Uterus (tissue), 4 donors: ENCODE data around the gene BCAS3. TPM values are rescaled to one million over a fixed set of nuclear protein-coding genes. Genes with fewer than 3 reads are reported as not detected.

Experiments
- DNase-seq, 2 donors: peaks; one replicate each; pipeline ENCODE4 v3.0.0-alpha.2; 2019 to 2020
- H3K27ac ChIP-seq, 2 donors: fragments of 200-600 bp; sonication (generic); 1 replicate in 1 of 2; 2 replicates in 1 of 2; pipeline ENCODE4 v1.5.1; 2016 to 2018
- H3K27me3 ChIP-seq, 2 donors: fragments of 200-600 bp; sonication (generic); one replicate each; pipeline ENCODE4 v1.5.1; 2018 to 2019; ENCODE audit warnings: control low read depth in 1 of 2
- H3K36me3 ChIP-seq, 2 donors: fragments of 200-600 bp; sonication (generic); one replicate each; pipeline ENCODE4 v1.5.1; 2019; ENCODE audit warnings: control low read depth in 1 of 2
- H3K4me1 ChIP-seq, 2 donors: fragments of 200-600 bp; sonication (generic); one replicate each; pipeline ENCODE4 v1.5.1; 2018 to 2019; ENCODE audit warnings: control low read depth in 1 of 2
- H3K4me3 ChIP-seq, 2 donors: fragments of 200-600 bp; sonication (generic); 1 replicate in 1 of 2; 2 replicates in 1 of 2; pipeline ENCODE4 v1.5.1; 2018 to 2019; ENCODE audit warnings: mild to moderate bottlenecking in 1 of 2
- H3K9me3 ChIP-seq, 2 donors: fragments of 200-600 bp; sonication (generic); one replicate each; pipeline ENCODE4 v1.5.1; 2019; ENCODE audit warnings: control low read depth in 1 of 2
- CTCF ChIP-seq, 4 experiments: fragments of 200-600 bp in 2 of 4; fragments of 450-650 bp in 2 of 4; sonication (generic) in 2 of 4; IDR thresholded peaks; one replicate each; pipeline ENCODE4 v1.5.1; 2016 to 2019; ENCODE audit warnings: antibody characterized with exemption in 4 of 4, mild to moderate bottlenecking in 2 of 4, moderate library complexity in 1 of 4
- POLR2A ChIP-seq, 2 donors: fragments of 450-650 bp; IDR thresholded peaks; one replicate each; pipeline ENCODE4 v1.6.1; 2016; ENCODE audit warnings: antibody characterized with exemption in 2 of 2, mild to moderate bottlenecking in 1 of 2, moderate library complexity in 1 of 2
- intact Hi-C: fragments of 100-400 bp; cut with DNase I; formaldehyde crosslinking; loops from one replicate; pipeline ENCODE4 v1.15.1; 2023; ENCODE audit warnings: low total_unique reads
- total RNA-seq, 4 donors: library from RNA; depleted of rRNA in 3 of 4; stranded (reverse); fragments of >200 nt in 3 of 4; gene quantifications; one replicate each; pipeline versions ENCODE4 v1.1.0 to v1.2.4, GENCODE V29; 2014 to 2023
- donor health status: DM: yes; HTN: yes; CAD: no.

The BCAS3 gene
- total RNA-seq, 4 donors from 2014 or later, result 42.6 to 147 (median 83.7) TPM

GRCh38 chr17:60944751-60945150, 267.1 kb downstream of the BCAS3 start:
- no peaks in the 10 kb centered on the region for H3K9me3 ChIP-seq
- no peaks in the 10 kb centered on the region for H3K27me3 ChIP-seq
- no peak overlapping the region for H3K27ac ChIP-seq
- DNase-seq, result no peak
- H3K4me1 ChIP-seq, result no peaks in the 10 kb centered on the region
- H3K4me3 ChIP-seq, result no peak overlapping the region
- H3K36me3 ChIP-seq, result no peaks in the 10 kb centered on the region
- intact Hi-C loops, result no loop called here
- TF ChIP-seq CTCF (IDR thresholded peaks at IDR 0.05) (no peak), POLR2A (IDR thresholded peaks at IDR 0.05) (no peak)

- Histone ChIP-seq H3K4me1 (no peaks in the 10 kb centered on the region), H3K4me3 (no peak overlapping the region), H3K36me3 (no peaks in the 10 kb centered on the region), H3K9me3 (no peaks in the 10 kb centered on the region), H3K27ac (no peak overlapping the region), H3K27me3 (no peaks in the 10 kb centered on the region)
- intact Hi-C loops, result no loop called here
- no peak for TF ChIP-seq CTCF (IDR thresholded peaks at IDR 0.05)
- no peak for TF ChIP-seq POLR2A (IDR thresholded peaks at IDR 0.05)
- no peak for DNase-seq
Observed at GRCh38 chr17:60947100-60947499, 269.4 kb downstream of the BCAS3 start.

- Histone ChIP-seq H3K4me3 (no peak overlapping the region), H3K27ac (no peak overlapping the region), H3K9me3 (no peaks in the 10 kb centered on the region), H3K36me3 (no peaks in the 10 kb centered on the region), H3K27me3 (no peaks in the 10 kb centered on the region), H3K4me1 (no peaks in the 10 kb centered on the region)
- DNase-seq, result no peak
- intact Hi-C loops, result no loop called here
- TF ChIP-seq POLR2A (IDR thresholded peaks at IDR 0.05) (no peak), CTCF (IDR thresholded peaks at IDR 0.05) (no peak)
Observed at GRCh38 chr17:60947543-60947942, 269.9 kb downstream of the BCAS3 start.

- Histone ChIP-seq H3K4me3 (no peak overlapping the region), H3K27ac (no peak overlapping the region), H3K4me1 (no peaks in the 10 kb centered on the region), H3K27me3 (no peaks in the 10 kb centered on the region), H3K36me3 (no peaks in the 10 kb centered on the region), H3K9me3 (no peaks in the 10 kb centered on the region)
- TF ChIP-seq POLR2A (IDR thresholded peaks at IDR 0.05) (no peak), CTCF (IDR thresholded peaks at IDR 0.05) (no peak)
- intact Hi-C loops, result no loop called here
- no peak for DNase-seq
Observed at GRCh38 chr17:60952747-60953146, 275.1 kb downstream of the BCAS3 start.

GRCh38 chr17:60959011-60959410, 281.4 kb downstream of the BCAS3 start:
- Histone ChIP-seq H3K36me3 (no peaks in the 10 kb centered on the region), H3K4me3 (no peak overlapping the region), H3K9me3 (no peaks in the 10 kb centered on the region), H3K4me1 (no peaks in the 10 kb centered on the region), H3K27me3 (no peaks in the 10 kb centered on the region), H3K27ac (no peak overlapping the region)
- no peak for DNase-seq
- intact Hi-C loops, result no loop called here
- no peak for TF ChIP-seq CTCF (IDR thresholded peaks at IDR 0.05)
- TF ChIP-seq POLR2A (IDR thresholded peaks at IDR 0.05), result no peak
